22Rv1 (cell line): ENCODE measurements around the gene EPHA5.

ENCODE experiments used
- CTCF ChIP-seq: fragments of 450-650 bp; IDR thresholded peaks from 2 replicates; pipeline ENCODE4 v1.5.1; 2017; ENCODE audit warnings: mild to moderate bottlenecking
- ZFX ChIP-seq: fragments of 450-650 bp; IDR thresholded peaks from 2 replicates; pipeline ENCODE4 v1.6.1; 2017; ENCODE audit warnings: antibody characterized with exemption, borderline replicate concordance

GRCh38 chr4:65287071-65287470, 383.2 kb downstream of the EPHA5 start:
- TF ChIP-seq CTCF (no peak), ZFX (no peak)
